Measurements from ENCODE around the gene TMEM40. TPM values are rescaled to one million over a fixed set of nuclear protein-coding genes. Genes with fewer than 3 reads are reported as not detected.

Gene TMEM40
- total RNA-seq, 6 experiments from 2014 or later = 0.35 to 1.1 (median 0.51) TPM; not detected in 3

DNA sequence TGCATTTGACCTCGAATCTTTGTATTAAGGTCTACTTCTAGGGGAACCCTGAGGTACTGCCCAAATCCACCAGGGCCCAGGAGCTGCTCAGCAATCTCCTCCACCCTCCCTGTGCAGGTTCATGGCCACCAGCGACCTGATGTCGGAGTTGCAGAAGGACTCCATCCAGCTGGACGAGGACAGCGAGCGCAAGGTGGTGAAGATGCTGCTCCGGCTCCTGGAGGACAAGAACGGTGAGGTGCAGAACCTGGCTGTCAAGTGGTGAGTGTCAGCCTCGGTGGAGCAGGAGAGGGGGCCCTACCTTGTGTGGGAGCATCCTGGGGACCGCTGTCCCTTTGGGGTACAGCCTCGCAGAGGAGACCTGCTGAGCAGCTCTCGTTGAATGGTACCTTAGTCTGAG, 44.3 kb upstream of the TMEM40 start:
- ATAC-seq (no peak), DNase-seq (no peak)
- intact Hi-C loops (cut with DNase I) = no loop called here
- no peak for TF ChIP-seq POLR2A (IDR thresholded peaks at IDR 0.05)
- TF ChIP-seq, protein P1, sequence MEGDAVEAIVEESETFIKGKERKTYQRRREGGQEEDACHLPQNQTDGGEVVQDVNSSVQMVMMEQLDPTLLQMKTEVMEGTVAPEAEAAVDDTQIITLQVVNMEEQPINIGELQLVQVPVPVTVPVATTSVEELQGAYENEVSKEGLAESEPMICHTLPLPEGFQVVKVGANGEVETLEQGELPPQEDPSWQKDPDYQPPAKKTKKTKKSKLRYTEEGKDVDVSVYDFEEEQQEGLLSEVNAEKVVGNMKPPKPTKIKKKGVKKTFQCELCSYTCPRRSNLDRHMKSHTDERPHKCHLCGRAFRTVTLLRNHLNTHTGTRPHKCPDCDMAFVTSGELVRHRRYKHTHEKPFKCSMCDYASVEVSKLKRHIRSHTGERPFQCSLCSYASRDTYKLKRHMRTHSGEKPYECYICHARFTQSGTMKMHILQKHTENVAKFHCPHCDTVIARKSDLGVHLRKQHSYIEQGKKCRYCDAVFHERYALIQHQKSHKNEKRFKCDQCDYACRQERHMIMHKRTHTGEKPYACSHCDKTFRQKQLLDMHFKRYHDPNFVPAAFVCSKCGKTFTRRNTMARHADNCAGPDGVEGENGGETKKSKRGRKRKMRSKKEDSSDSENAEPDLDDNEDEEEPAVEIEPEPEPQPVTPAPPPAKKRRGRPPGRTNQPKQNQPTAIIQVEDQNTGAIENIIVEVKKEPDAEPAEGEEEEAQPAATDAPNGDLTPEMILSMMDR (IDR thresholded peaks at IDR 0.05) = no peak
- no peak overlapping the region for H3K27ac ChIP-seq
- H3K4me3 ChIP-seq = no peak overlapping the region
- no peaks in the 10 kb centered on the region for H3K36me3 ChIP-seq
- H3K4me1 ChIP-seq = peaks cover 0 to 10% (median 0%) of the 10 kb centered on the region in 4 donors
- 83% methylated on average over 9 of the region's 12 CpGs for WGBS (ENCODE audit: insufficient coverage, low coverage, low lambda C conversion rate, missing lambda C conversion rate)
- H3K27me3 ChIP-seq = no peaks in the 10 kb centered on the region
- H3K9me3 ChIP-seq = no peaks in the 10 kb centered on the region

DNA sequence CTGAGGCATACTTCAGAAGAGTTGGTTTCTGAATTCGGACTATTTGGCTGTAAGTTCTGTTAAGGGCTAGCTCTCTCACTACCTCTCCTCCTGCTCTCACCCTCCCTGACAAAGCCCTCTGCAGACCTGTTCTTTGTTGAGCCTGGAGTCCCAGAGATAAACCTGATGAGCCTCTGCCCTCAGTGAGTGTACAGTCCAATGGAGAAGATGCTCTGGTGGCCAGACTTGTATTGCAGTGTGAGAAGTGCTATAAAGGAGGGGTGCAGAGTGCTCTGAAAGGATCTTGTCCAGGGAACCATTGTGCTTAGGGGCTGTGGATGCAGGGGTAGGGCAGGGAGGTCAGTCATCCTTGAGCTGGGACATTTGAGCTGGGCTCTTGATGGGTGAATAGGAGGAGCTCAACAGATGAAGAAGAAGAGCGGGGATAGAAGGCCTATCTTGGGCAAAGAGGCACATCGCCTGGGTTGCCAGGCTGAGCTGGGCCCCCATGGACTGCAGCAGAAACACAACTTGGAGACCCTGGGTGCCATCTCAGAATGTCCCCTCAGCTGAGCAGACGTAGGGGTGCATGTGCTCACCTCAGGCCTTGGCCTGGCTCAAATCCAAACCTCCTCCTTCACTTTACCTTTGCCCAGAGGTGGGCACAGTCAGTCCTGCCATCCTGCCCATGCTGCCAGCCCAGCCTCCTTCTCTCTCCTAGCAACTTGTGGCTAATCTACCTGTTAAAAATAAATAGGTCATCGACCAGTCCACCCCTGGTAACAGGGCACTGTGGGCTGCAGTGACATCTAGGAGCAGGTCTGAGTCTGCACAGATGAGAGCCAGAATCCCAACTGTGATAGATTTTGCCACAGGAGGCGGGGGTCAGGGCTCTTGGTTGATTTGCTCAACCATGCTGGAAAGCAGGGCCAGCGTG, 40.7 kb upstream of the TMEM40 start:
- no peaks in the 10 kb centered on the region for H3K9me3 ChIP-seq
- no peaks in the 10 kb centered on the region for H3K27me3 ChIP-seq
- ATAC-seq (peak; percentile 76 to 89 (median 80)), DNase-seq (peak; percentile 39 to 88 (median 71))
- 50% methylated on average over 3 of the region's 7 CpGs for WGBS (ENCODE audit: insufficient coverage, low coverage, low lambda C conversion rate, missing lambda C conversion rate)
- H3K27ac ChIP-seq = peak overlapping the region in 1 of 3 donors; percentile 59
- intact Hi-C loops (cut with DNase I) = no loop called here
- H3K4me3 ChIP-seq = no peak overlapping the region
- H3K36me3 ChIP-seq = no peaks in the 10 kb centered on the region
- peaks cover 0 to 10% (median 0%) of the 10 kb centered on the region in 4 donors for H3K4me1 ChIP-seq
- no peak for TF ChIP-seq POLR2A (IDR thresholded peaks at IDR 0.05)
- TF ChIP-seq, protein P1 (IDR thresholded peaks at IDR 0.05) = no peak

DNA sequence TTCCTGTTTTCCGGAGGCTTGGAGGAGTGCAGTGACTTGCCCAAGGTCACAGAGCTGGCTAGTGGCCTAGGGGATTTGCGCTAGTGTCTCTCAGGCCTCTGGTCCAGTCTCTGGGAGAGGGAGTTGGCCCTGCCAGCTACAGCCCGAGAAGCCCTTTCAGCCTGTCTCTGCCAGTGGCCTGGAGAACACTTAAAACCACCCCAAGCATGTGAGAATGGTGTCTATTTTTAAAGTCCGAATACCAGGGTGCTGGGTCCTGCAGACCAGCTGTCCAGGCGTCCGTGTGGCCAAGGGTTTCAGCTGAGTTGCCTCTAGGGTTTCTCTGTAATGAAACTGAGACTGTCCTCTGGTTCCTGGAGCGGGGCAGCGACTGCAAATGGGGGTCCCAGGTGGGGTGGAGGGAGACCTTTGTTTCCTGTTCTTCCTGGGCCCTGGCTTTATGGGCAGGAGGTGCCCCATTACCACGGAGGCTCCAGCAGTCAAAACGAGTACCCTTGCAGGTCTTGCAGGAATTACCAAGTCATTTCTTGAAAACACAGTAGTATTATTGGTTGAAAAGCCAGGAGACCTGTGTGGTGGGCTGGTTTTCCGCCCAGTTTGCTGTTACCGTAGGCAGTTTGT, 39.6 kb upstream of the TMEM40 start:
- H3K27ac ChIP-seq = no peak overlapping the region
- no peaks in the 10 kb centered on the region for H3K36me3 ChIP-seq
- H3K4me3 ChIP-seq = no peak overlapping the region
- peak in 1 of 3 donors; percentile 53 for DNase-seq
- no peaks in the 10 kb centered on the region for H3K9me3 ChIP-seq
- no peaks in the 10 kb centered on the region for H3K27me3 ChIP-seq
- ATAC-seq = peak in 2 of 4 donors; percentile 9 to 12
- peaks cover 0 to 10% (median 0%) of the 10 kb centered on the region in 4 donors for H3K4me1 ChIP-seq
- intact Hi-C loops (cut with DNase I) = no loop called here
- TF ChIP-seq, protein P1 (IDR thresholded peaks at IDR 0.05) = no peak
- TF ChIP-seq POLR2A (IDR thresholded peaks at IDR 0.05) = no peak
- WGBS (ENCODE audit: insufficient coverage, low coverage, low lambda C conversion rate, missing lambda C conversion rate) = 17% methylated on average over 1 of the region's 12 CpGs

DNA sequence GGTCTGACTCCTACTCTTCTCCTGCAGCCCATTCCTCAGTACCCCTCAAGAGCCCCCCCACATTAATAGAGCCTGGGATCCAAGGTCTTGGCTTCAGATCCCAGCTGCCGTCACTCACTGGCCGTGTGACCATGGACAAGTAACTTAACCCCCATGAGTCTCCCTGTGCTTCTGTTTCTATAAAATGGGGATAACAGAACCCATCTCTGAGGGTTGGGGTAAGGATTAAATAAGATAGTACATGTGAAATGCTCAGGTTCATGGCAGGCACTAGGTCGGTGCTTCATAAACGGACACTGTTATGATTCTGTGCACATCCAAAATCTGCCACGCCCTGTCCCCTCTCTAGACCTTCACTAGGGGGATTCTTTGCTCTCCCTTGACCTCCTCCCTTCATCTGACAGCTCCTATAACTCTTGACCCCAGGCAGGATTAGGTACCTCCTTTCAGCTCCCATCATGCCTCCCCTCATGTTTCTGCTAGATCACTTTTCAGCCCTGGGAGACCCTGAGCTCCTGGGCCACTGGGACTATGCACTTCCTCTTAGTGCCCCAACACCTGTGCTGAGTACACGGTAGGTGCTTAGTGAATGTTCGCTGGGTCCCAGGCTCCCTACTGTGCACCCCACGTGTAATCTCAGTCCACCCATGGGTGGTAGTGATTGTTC, 39.0 kb upstream of the TMEM40 start:
- peak in 1 of 4 donors; percentile 3 for ATAC-seq
- no peaks in the 10 kb centered on the region for H3K36me3 ChIP-seq
- TF ChIP-seq, protein P1 (IDR thresholded peaks at IDR 0.05) = no peak
- no peak for TF ChIP-seq POLR2A (IDR thresholded peaks at IDR 0.05)
- H3K27me3 ChIP-seq = no peaks in the 10 kb centered on the region
- no peaks in the 10 kb centered on the region for H3K9me3 ChIP-seq
- no peak for DNase-seq
- 55% methylated on average over 7 of the region's 8 CpGs for WGBS (ENCODE audit: insufficient coverage, low coverage, low lambda C conversion rate, missing lambda C conversion rate)
- H3K4me1 ChIP-seq = peaks cover 0 to 10% (median 0%) of the 10 kb centered on the region in 4 donors
- intact Hi-C loops (cut with DNase I) = no loop called here
- no peak overlapping the region for H3K4me3 ChIP-seq
- no peak overlapping the region for H3K27ac ChIP-seq
